Activated B cell treated with CpG ODN at 0.5 μM for 24 hours (primary cell): Measurements from ENCODE around the gene INO80C. TPM values are rescaled to one million over a fixed set of nuclear protein-coding genes. Genes with fewer than 3 reads are reported as not detected.
"Not testable (repeated sequence)": the region's sequence is repeated elsewhere in the genome, so short reads cannot be mapped to it uniquely, and the experiment has no call there.

Experiments used
- ATAC-seq: fragments of 200-7000 bp; cut with Tn5 transposase; one replicate; pipeline ENCODE4 v1.10.0; 2021; ENCODE audit warnings: low read depth, mild to moderate bottlenecking, moderate library complexity
- CTCF ChIA-PET: fragments of 350-600 bp; sonication (Branson Sonifier 250); formaldehyde crosslinking; loops from one replicate; lab custom pipeline; 2021; ENCODE audit warnings: antibody characterized with exemption; lab: Charles Lee
- POLR2A ChIA-PET: fragments of 350-600 bp; sonication (Branson Sonifier 250); formaldehyde crosslinking; loops from one replicate; lab custom pipeline; 2021; ENCODE audit warnings: antibody characterized with exemption; lab: Charles Lee
- DNase-seq: peaks from one replicate; pipeline ENCODE4 v3.0.0; 2022
- H3K27ac Mint-ChIP-seq: one replicate; pipeline ENCODE4 v1.8.0; 2020; ENCODE audit warnings: mixed read lengths
- H3K27me3 Mint-ChIP-seq: one replicate; pipeline ENCODE4 v1.8.0; 2021; ENCODE audit warnings: mixed read lengths
- H3K36me3 Mint-ChIP-seq: one replicate; pipeline ENCODE4 v1.8.0; 2021; ENCODE audit warnings: low read depth, mixed read lengths
- H3K4me1 Mint-ChIP-seq: one replicate; pipeline ENCODE4 v1.8.0; 2021; ENCODE audit warnings: mixed read lengths
- H3K4me3 Mint-ChIP-seq: one replicate; pipeline ENCODE4 v1.8.0; 2020; ENCODE audit warnings: mild to moderate bottlenecking, mixed read lengths
- H3K9me3 Mint-ChIP-seq: one replicate; pipeline ENCODE4 v1.8.0; 2020; ENCODE audit warnings: mixed read lengths
- CTCF ChIP-seq: fragments of 200-600 bp; IDR thresholded peaks from one replicate; pipeline ENCODE4 v1.8.0; 2022; ENCODE audit warnings: antibody characterized with exemption, mild to moderate bottlenecking
- intact Hi-C: fragments of 100-400 bp; cut with micrococcal nuclease; formaldehyde crosslinking; loops from one replicate; pipeline ENCODE4 v1.15.1; 2024
- total RNA-seq: library from RNA; stranded (reverse); gene quantifications from 2 replicates; pipeline ENCODE4 v1.2.3, GENCODE V29; 2022

The INO80C gene
- total RNA-seq, 1 donor from 2014 or later = 31.6 TPM

- no peak for TF ChIP-seq CTCF
- ChIA-PET POLR2A (no interaction called here), CTCF (no interaction called here)
- H3K36me3 Mint-ChIP-seq = peaks cover 14% of the 10 kb centered on the region
- no peaks in the 10 kb centered on the region for H3K9me3 Mint-ChIP-seq
- no peaks in the 10 kb centered on the region for H3K27me3 Mint-ChIP-seq
- H3K4me1 Mint-ChIP-seq = peaks cover 24% of the 10 kb centered on the region
- DNase-seq = no peak
- ATAC-seq = no peak
- intact Hi-C loops = no loop called here
- H3K27ac Mint-ChIP-seq = no peak overlapping the region
- no peak overlapping the region for H3K4me3 Mint-ChIP-seq
Observed at GRCh38 chr18:35490894-35491699, 6.7 kb downstream of the INO80C start.

GRCh38 chr18:35489913-35490490 lies 7.8 kb downstream of the INO80C start:
- ChIA-PET POLR2A (no interaction called here), CTCF (no interaction called here)
- Mint-ChIP-seq H3K9me3 (no peaks in the 10 kb centered on the region), H3K27ac (no peak overlapping the region), H3K4me3 (no peak overlapping the region), H3K4me1 (peaks cover 17% of the 10 kb centered on the region), H3K27me3 (no peaks in the 10 kb centered on the region), H3K36me3 (peaks cover 21% of the 10 kb centered on the region)
- TF ChIP-seq CTCF = no peak
- DNase-seq (no peak), ATAC-seq (no peak)
- intact Hi-C loops = no loop called here

- H3K9me3 Mint-ChIP-seq, intact Hi-C loops, H3K27ac Mint-ChIP-seq: not testable (repeated sequence)
Observed at GRCh38 chr18:35489281-35489680, 8.5 kb downstream of the INO80C start.

GRCh38 chr18:35488396-35488795 lies 9.4 kb downstream of the INO80C start:
- CTCF ChIA-PET, H3K9me3 Mint-ChIP-seq, intact Hi-C loops, ATAC-seq, H3K4me3 Mint-ChIP-seq, H3K4me1 Mint-ChIP-seq, DNase-seq, H3K27me3 Mint-ChIP-seq, H3K27ac Mint-ChIP-seq: not testable (repeated sequence)
- H3K36me3 Mint-ChIP-seq = peaks cover 21% of the 10 kb centered on the region
- POLR2A ChIA-PET = interaction anchor here (1.2 kb wide), 1 partner anchor 9 kb away, joined by 5 read pairs; the partner anchor contains the start of gene INO80C

More at GRCh38 chr18:35489281-35489680, 8.5 kb downstream of the INO80C start:
- H3K27me3 Mint-ChIP-seq, DNase-seq, CTCF ChIA-PET, ATAC-seq, POLR2A ChIA-PET, H3K4me3 Mint-ChIP-seq: not testable (repeated sequence)
- peaks cover 11% of the 10 kb centered on the region for H3K4me1 Mint-ChIP-seq
- H3K36me3 Mint-ChIP-seq = peaks cover 21% of the 10 kb centered on the region

- POLR2A ChIA-PET = interaction anchor here (1.2 kb wide), 1 partner anchor 10 kb away, joined by 5 read pairs; the partner anchor contains the start of gene INO80C
- intact Hi-C loops, H3K4me1 Mint-ChIP-seq, H3K27me3 Mint-ChIP-seq, H3K9me3 Mint-ChIP-seq, CTCF ChIA-PET, H3K4me3 Mint-ChIP-seq, ATAC-seq, H3K27ac Mint-ChIP-seq, DNase-seq: not testable (repeated sequence)
- H3K36me3 Mint-ChIP-seq = peaks cover 21% of the 10 kb centered on the region
Observed at GRCh38 chr18:35487525-35487924, 10.2 kb downstream of the INO80C start.

GRCh38 chr18:35485852-35486251 lies 11.9 kb downstream of the INO80C start:
- DNase-seq (no peak), ATAC-seq (no peak)
- Mint-ChIP-seq H3K4me3 (no peak overlapping the region), H3K9me3 (no peaks in the 10 kb centered on the region), H3K27ac (no peak overlapping the region), H3K36me3 (peaks cover 30% of the 10 kb centered on the region), H3K27me3 (no peaks in the 10 kb centered on the region), H3K4me1 (peaks cover 6% of the 10 kb centered on the region)
- ChIA-PET POLR2A (no interaction called here), CTCF (no interaction called here)
- no peak for TF ChIP-seq CTCF
- intact Hi-C loops = no loop called here
